IPS DF 6.9 (cell line): ENCODE results near the gene ADAT2.
A peak's percentile ranks its signal among the peaks of the same experiment; 100 is the strongest.

Experiments used
- DNase-seq: peaks from one replicate; pipeline ENCODE4 v3.0.0-alpha.2; 2013; ENCODE audit warnings: low read depth, low spot score
- H3K27ac ChIP-seq: one replicate; pipeline ENCODE4 v1.5.1; 2013; ENCODE audit warnings: low read length, control low read depth
- H3K27me3 ChIP-seq: 2 replicates; pipeline ENCODE4 v1.6.1; 2013; ENCODE audit warnings: mild to moderate bottlenecking, low read length; ENCODE audit not compliant: control insufficient read depth, insufficient read depth
- H3K36me3 ChIP-seq: 2 replicates; pipeline ENCODE4 v1.6.1; 2013; ENCODE audit warnings: low read length; ENCODE audit not compliant: control insufficient read depth, insufficient read depth
- H3K4me1 ChIP-seq: 2 replicates; pipeline ENCODE4 v1.6.1; 2013; ENCODE audit warnings: low read length; ENCODE audit not compliant: control insufficient read depth, insufficient read depth
- H3K4me3 ChIP-seq: 2 replicates; pipeline ENCODE4 v1.5.1; 2013; ENCODE audit warnings: mild to moderate bottlenecking, low read length
- H3K9me3 ChIP-seq: 2 replicates; pipeline ENCODE4 v1.6.1; 2013; ENCODE audit warnings: low read length, inconsistent platforms; ENCODE audit not compliant: control insufficient read depth, insufficient read depth
- WGBS: extraction: QIAGEN DNeasy Blood & Tissue Kit; methylation state at CpG from one replicate; pipeline ENCODE4 v1.1.7; 2013; ENCODE audit warnings: mixed read lengths, missing lambda C conversion rate; ENCODE audit not compliant: insufficient read length, insufficient coverage; 5-methylcytosine and 5-hydroxymethylcytosine counted together

ADAT2 gene

DNA sequence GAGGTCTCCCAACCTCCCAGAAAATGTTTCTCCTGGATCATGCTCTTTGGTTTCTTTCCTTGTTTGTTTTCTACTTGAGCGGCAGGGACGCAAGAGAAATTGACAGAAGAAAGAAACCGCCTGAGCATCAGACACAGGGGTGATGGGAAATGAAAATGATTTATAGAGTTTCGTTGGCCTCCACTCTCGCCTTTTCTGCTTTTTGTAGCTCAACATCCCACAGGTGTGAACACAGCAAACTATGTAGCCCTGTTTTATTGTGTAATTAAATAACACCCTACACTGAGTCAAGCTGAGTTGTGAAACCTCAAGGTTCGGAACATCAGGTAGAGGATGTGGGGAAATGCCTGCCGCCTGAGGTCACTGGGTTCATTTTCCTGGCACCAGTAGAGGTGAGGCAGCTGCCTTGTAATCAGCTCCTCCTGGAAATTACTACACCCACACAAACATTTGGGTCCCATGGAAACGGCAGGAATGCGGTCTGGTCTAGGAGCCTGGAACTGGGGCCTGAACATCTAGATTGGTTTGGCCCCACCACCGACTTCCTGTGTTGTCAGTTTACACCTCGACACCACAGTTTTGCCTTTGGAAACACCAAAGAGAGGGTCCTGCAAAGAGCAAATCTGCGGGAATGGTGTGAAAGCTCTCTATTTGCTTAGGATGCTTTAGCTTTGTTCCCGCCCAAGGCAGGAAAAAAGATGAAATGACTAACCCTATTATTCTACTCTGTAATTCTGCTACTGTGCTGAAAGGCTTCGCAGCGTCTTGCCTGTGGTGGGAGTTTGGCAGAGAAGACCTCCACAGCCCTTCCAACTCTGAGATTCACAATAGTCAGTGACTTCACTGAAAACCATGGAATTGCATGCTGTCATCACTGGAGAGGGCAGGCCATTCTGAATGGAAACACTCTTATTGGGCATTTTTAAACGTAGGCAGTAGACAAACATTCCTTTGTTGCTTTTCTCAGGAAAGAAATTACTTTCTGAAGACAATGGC is 53.0 kb downstream of the ADAT2 start:
- Histone ChIP-seq H3K27ac (no peak overlapping the region), H3K27me3 (no peaks in the 10 kb centered on the region), H3K4me3 (no peak overlapping the region), H3K4me1 (no peaks in the 10 kb centered on the region), H3K36me3 (no peaks in the 10 kb centered on the region), H3K9me3 (no peaks in the 10 kb centered on the region)
- no CpG with 5 or more reads among the region's 16 CpGs for WGBS
- DNase-seq, result peak; percentile 37

GRCh38 chr6:143396497-143397226 is 53.8 kb downstream of the ADAT2 start:
- Histone ChIP-seq H3K27ac (no peak overlapping the region), H3K4me1 (no peaks in the 10 kb centered on the region), H3K36me3 (no peaks in the 10 kb centered on the region), H3K4me3 (no peak overlapping the region), H3K9me3 (no peaks in the 10 kb centered on the region), H3K27me3 (no peaks in the 10 kb centered on the region)
- DNase-seq, result no peak
- WGBS, result no CpG with 5 or more reads among the region's 10 CpGs

DNA sequence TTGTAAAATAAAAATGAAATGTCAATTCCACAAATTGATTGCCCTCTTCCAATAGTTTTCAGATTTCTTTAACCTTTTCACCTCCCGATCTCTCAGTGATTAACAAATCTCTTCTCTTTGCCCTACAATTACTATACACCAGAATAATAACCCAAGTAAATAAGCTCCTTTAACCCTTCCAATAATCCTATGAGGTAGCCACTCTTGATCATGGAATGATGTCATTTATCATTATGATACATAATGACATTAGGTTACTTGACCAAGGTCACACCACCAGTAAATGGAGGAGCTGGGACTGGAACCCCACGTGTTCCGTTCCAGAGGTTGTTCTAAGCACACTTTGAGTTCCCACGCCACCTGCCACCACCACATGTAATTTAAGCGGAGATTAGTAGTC is 54.8 kb downstream of the ADAT2 start:
- Histone ChIP-seq H3K9me3 (no peaks in the 10 kb centered on the region), H3K4me1 (no peaks in the 10 kb centered on the region), H3K36me3 (no peaks in the 10 kb centered on the region), H3K27me3 (no peaks in the 10 kb centered on the region), H3K4me3 (no peak overlapping the region), H3K27ac (no peak overlapping the region)
- WGBS, result 100% methylated on average over 1 of the region's 5 CpGs
- no peak for DNase-seq

GRCh38 chr6:143394389-143394788 is 56.1 kb downstream of the ADAT2 start:
- H3K4me1 ChIP-seq, result no peaks in the 10 kb centered on the region

GRCh38 chr6:143390278-143390677 is 60.2 kb downstream of the ADAT2 start:
- Histone ChIP-seq H3K4me1 (no peaks in the 10 kb centered on the region), H3K9me3 (no peaks in the 10 kb centered on the region), H3K4me3 (no peak overlapping the region), H3K27ac (no peak overlapping the region), H3K27me3 (no peaks in the 10 kb centered on the region), H3K36me3 (no peaks in the 10 kb centered on the region)
- DNase-seq, result no peak
- no CpG with 5 or more reads among the region's 3 CpGs for WGBS

More at GRCh38 chr6:143394389-143394788, 56.1 kb downstream of the ADAT2 start:
- Histone ChIP-seq H3K27ac (no peak overlapping the region), H3K36me3 (no peaks in the 10 kb centered on the region), H3K27me3 (no peaks in the 10 kb centered on the region), H3K4me3 (no peak overlapping the region), H3K9me3 (no peaks in the 10 kb centered on the region)
- no CpG with 5 or more reads among the region's 4 CpGs for WGBS
- no peak for DNase-seq

- Histone ChIP-seq H3K27me3 (no peaks in the 10 kb centered on the region), H3K4me3 (no peak overlapping the region), H3K4me1 (no peaks in the 10 kb centered on the region), H3K9me3 (no peaks in the 10 kb centered on the region), H3K36me3 (no peaks in the 10 kb centered on the region), H3K27ac (no peak overlapping the region)
- no peak for DNase-seq
- WGBS, result no CpG with 5 or more reads among the region's 2 CpGs
Observed at GRCh38 chr6:143385636-143386035, 64.9 kb downstream of the ADAT2 start.

- H3K4me3 ChIP-seq, result no peak overlapping the region
- DNase-seq, result no peak
- no peaks in the 10 kb centered on the region for H3K27me3 ChIP-seq
- no peaks in the 10 kb centered on the region for H3K4me1 ChIP-seq
- H3K27ac ChIP-seq, result no peak overlapping the region
- no peaks in the 10 kb centered on the region for H3K9me3 ChIP-seq
- no peaks in the 10 kb centered on the region for H3K36me3 ChIP-seq
Observed at GRCh38 chr6:143376861-143377260, 73.6 kb downstream of the ADAT2 start.

GRCh38 chr6:143376375-143376774 is 74.1 kb downstream of the ADAT2 start:
- Histone ChIP-seq H3K4me3 (no peak overlapping the region), H3K27ac (no peak overlapping the region), H3K4me1 (no peaks in the 10 kb centered on the region), H3K9me3 (no peaks in the 10 kb centered on the region), H3K36me3 (no peaks in the 10 kb centered on the region), H3K27me3 (no peaks in the 10 kb centered on the region)
- no peak for DNase-seq
- WGBS, result no CpG with 5 or more reads among the region's 3 CpGs

- no peak overlapping the region for H3K4me3 ChIP-seq
- H3K27ac ChIP-seq, result no peak overlapping the region
- H3K27me3 ChIP-seq, result no peaks in the 10 kb centered on the region
- H3K4me1 ChIP-seq, result no peaks in the 10 kb centered on the region
- no peaks in the 10 kb centered on the region for H3K36me3 ChIP-seq
- no CpG with 5 or more reads among the region's 5 CpGs for whole genome bisulfite sequencing
- no peaks in the 10 kb centered on the region for H3K9me3 ChIP-seq
- DNase-seq, result no peak
Observed at GRCh38 chr6:143375022-143375585, 75.4 kb downstream of the ADAT2 start.

GRCh38 chr6:143374014-143374413 is 76.5 kb downstream of the ADAT2 start:
- Histone ChIP-seq H3K4me3 (no peak overlapping the region), H3K36me3 (no peaks in the 10 kb centered on the region), H3K27ac (no peak overlapping the region), H3K27me3 (no peaks in the 10 kb centered on the region), H3K9me3 (no peaks in the 10 kb centered on the region), H3K4me1 (no peaks in the 10 kb centered on the region)
- no CpG with 5 or more reads among the region's 2 CpGs for WGBS
- no peak for DNase-seq
